ENCODE measurements around the gene WDR35.

Gene WDR35

GRCh38 chr2:19864381-19864780 lies 125.5 kb downstream of the WDR35 start:
- Histone ChIP-seq H3K9ac (ENCODE audit: low read depth in 1 of 2, low read length in 2 of 2) (no peak overlapping the region), H3K27ac (ENCODE audit: low read depth in 2 of 2, low read length in 2 of 2) (no peak overlapping the region), H3K9me3 (ENCODE audit: control insufficient read depth in 2 of 2, low read length in 2 of 2) (no peaks in the 10 kb centered on the region), H3K36me3 (ENCODE audit: control insufficient read depth in 2 of 2, insufficient read depth in 2 of 2, low read length in 2 of 2) (no peaks in the 10 kb centered on the region), H3K4me3 (ENCODE audit: low read length in 2 of 2) (no peak overlapping the region), H3K27me3 (ENCODE audit: control insufficient read depth in 2 of 2, insufficient read depth in 2 of 2, low read length in 2 of 2) (no peaks in the 10 kb centered on the region), H3K4me1 (ENCODE audit: control insufficient read depth in 2 of 2, insufficient read depth in 2 of 2, low read length in 2 of 2) (peaks cover 7 to 8% of the 10 kb centered on the region in 2 donors)

DNA sequence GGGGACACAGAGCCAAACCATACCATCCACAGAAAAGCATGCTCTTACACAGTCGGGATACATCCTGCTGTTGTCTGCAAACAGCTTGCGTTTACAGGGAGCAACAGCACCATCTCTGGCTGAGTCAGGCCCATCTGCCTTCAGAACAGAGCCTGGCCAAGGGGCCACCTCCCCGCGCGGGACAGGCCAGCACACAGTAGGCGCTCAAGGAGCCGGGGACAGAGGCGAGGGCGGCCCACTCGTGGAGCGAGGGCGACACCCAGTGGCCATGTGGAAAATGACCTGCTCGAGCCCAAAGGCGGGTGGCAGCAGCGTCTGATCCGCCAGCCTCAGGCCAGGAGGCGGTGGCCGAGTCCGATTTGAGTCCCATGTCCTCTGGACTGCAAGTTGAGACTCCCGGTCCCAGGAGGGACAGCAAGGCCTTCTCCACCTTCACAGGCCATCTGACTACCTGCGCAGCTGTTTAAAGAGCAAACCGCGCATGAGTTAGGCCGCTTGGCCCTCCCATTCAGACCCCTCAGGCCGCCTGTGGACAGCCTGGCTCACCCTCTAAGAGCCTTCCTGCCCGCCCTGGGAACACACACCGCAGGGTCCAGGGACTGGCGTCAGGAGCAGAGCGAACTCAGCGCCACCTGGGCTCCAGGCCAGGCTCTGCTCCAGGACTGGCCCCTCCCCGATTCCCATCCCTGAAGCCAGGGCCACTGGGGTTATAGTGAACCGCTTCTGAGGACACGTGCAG lies 126.4 kb downstream of the WDR35 start:
- no peaks in the 10 kb centered on the region for H3K27me3 ChIP-seq (ENCODE audit: control insufficient read depth in 2 of 2, insufficient read depth in 2 of 2, low read length in 2 of 2)
- H3K4me3 ChIP-seq (ENCODE audit: low read length in 2 of 2), result peak overlapping the region in 1 of 2 donors; percentile 48
- H3K9me3 ChIP-seq (ENCODE audit: control insufficient read depth in 2 of 2, low read length in 2 of 2), result no peaks in the 10 kb centered on the region
- H3K9ac ChIP-seq (ENCODE audit: low read depth in 1 of 2, low read length in 2 of 2), result peak overlapping the region; percentile 23 to 56
- H3K4me1 ChIP-seq (ENCODE audit: control insufficient read depth in 2 of 2, insufficient read depth in 2 of 2, low read length in 2 of 2), result peaks cover 4% of the 10 kb centered on the region in 2 donors
- H3K36me3 ChIP-seq (ENCODE audit: control insufficient read depth in 2 of 2, insufficient read depth in 2 of 2, low read length in 2 of 2), result no peaks in the 10 kb centered on the region
- no peak overlapping the region for H3K27ac ChIP-seq (ENCODE audit: low read depth in 2 of 2, low read length in 2 of 2)

- Histone ChIP-seq H3K27ac (ENCODE audit: low read depth in 2 of 2, low read length in 2 of 2) (no peak overlapping the region), H3K4me1 (ENCODE audit: control insufficient read depth in 2 of 2, insufficient read depth in 2 of 2, low read length in 2 of 2) (peaks cover 4% of the 10 kb centered on the region in 2 donors), H3K4me3 (ENCODE audit: low read length in 2 of 2) (no peak overlapping the region), H3K9me3 (ENCODE audit: control insufficient read depth in 2 of 2, low read length in 2 of 2) (no peaks in the 10 kb centered on the region), H3K36me3 (ENCODE audit: control insufficient read depth in 2 of 2, insufficient read depth in 2 of 2, low read length in 2 of 2) (no peaks in the 10 kb centered on the region), H3K9ac (ENCODE audit: low read depth in 1 of 2, low read length in 2 of 2) (no peak overlapping the region), H3K27me3 (ENCODE audit: control insufficient read depth in 2 of 2, insufficient read depth in 2 of 2, low read length in 2 of 2) (no peaks in the 10 kb centered on the region)
These were observed 128.1 kb downstream of the WDR35 start for GRCh38 chr2:19861813-19862212.
